Measurements from ENCODE around the gene TERT.
"Not testable (repeated sequence)": the region's sequence is repeated elsewhere in the genome, so short reads cannot be mapped to it uniquely, and the experiment has no call there.

The TERT gene

DNA sequence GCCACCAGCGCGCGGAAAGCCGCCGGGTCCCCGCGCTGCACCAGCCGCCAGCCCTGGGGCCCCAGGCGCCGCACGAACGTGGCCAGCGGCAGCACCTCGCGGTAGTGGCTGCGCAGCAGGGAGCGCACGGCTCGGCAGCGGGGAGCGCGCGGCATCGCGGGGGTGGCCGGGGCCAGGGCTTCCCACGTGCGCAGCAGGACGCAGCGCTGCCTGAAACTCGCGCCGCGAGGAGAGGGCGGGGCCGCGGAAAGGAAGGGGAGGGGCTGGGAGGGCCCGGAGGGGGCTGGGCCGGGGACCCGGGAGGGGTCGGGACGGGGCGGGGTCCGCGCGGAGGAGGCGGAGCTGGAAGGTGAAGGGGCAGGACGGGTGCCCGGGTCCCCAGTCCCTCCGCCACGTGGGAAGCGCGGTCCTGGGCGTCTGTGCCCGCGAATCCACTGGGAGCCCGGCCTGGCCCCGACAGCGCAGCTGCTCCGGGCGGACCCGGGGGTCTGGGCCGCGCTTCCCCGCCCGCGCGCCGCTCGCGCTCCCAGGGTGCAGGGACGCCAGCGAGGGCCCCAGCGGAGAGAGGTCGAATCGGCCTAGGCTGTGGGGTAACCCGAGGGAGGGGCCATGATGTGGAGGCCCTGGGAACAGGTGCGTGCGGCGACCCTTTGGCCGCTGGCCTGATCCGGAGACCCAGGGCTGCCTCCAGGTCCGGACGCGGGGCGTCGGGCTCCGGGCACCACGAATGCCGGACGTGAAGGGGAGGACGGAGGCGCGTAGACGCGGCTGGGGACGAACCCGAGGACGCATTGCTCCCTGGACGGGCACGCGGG, at the start of gene TERT:
Gene TERT, minus strand, starts transcription at position 234 of the 815 bp plus-strand sequence. Its CDS starts 79 bp downstream, at position 155.
- DNase-seq (ENCODE audit: low read depth): peak; percentile 80

DNA sequence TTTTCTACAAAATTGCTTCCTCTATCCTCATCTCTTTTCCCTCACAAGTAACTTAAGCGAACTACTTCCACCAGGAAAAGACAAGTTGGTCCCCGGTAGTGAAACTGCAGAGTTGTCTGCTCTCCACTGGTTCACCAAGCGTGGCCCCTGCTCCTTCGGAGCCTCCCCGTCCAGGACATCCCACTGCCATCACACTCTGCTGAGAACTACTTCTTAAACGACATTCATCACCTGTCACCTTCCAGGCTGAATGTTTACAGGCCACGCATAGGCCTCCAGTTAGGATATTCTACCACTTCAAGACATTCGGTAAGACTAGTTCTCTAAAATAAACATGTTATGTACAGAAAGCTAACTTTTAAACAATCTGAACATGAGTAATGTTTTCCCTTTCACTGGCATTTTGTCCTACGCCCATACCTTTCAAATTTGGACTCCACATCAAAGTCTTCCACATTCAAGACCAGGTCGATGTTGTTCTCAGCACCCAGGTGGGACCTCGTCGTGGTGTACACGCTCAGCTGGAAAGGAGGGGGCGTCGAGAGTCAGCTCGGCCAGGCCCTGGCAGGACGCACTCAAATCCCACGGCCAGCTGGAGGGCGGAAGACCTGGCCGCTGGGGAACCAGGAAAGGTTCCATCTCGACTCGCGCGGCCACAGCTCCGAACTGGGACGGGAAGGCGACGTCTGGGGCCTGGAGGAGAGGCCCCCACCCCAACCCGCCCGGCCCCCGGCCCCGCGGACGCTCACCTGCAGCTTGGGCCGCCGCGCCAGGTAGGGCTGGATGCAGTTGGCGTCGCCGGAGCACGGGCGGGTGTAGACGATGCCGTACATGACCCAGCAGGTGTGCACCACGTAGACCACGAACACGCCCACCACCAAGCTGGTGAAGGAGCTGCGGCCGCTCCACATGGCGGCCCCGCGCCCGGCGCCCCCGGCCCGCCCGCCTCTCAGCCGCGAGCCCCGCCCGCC, 49.3 kb upstream of the TERT start:
- DNase-seq (ENCODE audit: low read depth): no peak

DNA sequence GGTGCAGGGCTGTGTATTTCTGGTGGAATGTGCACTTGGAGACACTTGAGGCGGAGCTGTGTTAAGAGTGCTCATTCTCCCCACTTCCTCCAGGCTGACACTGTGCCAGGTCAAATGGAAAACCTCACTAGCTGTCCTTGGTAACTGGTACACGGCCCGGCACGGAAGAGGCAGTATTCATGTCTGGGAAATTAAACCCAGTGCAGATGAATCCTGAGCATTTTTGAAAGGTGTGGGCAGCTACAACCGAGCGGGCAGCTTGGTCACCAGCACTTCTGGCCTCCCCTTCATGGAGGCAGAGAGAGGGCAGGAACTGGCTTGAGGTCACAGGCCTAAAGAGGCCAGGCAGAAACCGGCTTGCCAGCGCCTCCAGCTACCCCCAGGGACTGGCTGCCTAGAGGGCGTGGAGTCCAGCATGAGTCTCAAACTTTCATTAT, 48.5 kb upstream of the TERT start:
- no peak for DNase-seq (ENCODE audit: low read depth)

DNA sequence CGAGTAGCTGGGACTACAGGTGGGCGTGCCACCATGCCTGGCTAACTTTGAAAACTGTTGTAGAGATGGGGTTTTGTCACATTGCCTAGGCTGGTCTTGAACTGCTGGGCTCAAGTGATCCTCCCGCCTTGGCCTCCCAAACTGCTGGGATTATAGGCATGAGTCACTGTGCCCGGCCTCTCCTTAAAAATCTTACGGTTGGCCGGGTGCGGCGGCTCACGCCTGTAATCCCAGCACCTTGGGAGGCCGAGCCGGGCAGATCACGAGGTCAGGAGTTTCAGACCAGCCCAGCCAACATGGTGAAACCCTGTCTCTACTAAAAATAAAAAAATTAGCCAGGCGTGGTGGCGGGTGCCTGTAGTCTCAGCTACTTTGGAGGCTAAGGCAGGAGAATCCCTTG, 47.8 kb upstream of the TERT start:
- not testable (repeated sequence) for DNase-seq (ENCODE audit: low read depth)

DNA sequence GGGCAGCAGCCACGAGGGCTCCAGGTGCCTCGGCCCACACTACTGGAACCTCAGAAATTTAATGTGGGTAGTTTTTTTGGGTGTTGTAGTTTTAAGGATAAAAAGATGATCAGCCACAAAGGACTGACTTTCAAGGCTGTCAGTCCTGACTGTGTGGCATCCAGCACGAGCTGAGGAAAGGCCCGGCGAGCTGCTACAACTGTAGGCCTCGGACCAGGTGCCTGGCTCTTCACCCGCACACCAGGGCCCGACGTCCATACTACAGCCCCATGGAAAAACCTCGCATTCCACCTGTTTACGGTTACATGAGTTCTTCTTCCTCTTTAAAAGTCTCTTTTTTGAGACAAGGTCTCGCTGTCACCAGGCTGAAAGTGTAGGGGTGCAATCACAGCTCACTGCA, 47.4 kb upstream of the TERT start:
- no peak for DNase-seq (ENCODE audit: low read depth)

DNA sequence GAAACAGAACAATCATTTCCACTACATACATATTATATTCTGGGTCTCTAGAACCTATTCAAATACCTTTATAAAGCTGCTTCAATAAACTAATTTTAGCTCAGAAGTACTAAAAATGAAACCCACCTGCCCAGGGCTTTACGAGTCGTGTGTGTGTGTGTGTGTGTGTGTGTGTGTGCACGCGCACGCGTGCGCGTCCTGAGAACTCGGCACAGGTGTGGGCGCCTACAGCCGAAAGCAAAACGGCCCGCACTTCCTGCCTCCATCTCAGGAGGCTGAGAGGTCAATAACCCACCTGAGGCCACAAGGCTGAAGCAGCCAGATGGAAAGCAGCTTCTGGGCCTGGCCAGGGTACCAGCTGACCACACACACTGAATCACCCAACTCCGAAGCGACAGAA, 47.0 kb upstream of the TERT start:
- DNase-seq (ENCODE audit: low read depth): no peak

DNA sequence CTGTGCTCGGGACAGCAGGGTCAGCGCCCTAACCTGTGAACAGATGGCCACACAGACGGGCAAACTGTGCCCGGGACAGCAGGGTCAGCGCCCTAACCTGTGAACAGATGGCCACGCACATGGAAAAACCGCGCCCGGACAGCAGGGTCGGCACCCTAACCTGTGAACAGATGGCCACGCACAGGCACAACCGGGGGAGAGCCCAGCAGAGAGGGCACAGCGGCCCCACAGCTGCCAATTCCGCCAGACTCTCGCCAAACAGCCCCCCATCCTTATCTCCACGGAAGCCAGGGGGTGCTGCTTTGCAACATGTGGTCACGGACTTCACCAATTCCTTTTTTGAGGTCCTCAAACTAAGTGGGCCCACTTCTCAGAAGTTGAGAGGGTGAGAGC, 44.9 kb upstream of the TERT start:
- not testable (repeated sequence) for DNase-seq (ENCODE audit: low read depth)

DNA sequence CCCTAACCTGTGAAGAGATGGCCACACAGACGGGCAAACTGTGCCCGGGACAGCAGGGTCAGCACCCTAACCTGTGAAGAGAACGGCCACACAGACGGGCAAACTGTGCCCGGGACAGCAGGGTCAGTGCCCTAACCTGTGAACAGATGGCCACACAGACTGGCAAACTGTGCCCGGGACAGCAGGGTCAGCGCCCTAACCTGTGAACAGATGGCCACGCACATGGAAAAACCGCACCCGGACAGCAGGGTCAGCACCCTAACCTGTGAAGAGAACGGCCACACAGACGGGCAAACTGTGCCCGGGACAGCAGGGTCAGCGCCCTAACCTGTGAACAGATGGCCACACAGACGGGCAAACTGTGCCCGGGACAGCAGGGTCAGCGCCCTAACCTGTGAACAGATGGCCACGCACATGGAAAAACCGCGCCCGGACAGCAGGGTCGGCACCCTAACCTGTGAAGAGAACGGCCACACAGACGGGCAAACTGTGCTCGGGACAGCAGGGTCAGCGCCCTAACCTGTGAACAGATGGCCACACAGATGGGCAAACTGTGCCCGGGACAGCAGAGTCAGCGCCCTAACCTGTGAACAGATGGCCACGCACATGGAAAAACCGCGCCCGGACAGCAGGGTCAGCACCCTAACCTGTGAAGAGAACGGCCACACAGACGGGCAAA, 44.4 kb upstream of the TERT start:
- DNase-seq (ENCODE audit: low read depth): not testable (repeated sequence)

DNA sequence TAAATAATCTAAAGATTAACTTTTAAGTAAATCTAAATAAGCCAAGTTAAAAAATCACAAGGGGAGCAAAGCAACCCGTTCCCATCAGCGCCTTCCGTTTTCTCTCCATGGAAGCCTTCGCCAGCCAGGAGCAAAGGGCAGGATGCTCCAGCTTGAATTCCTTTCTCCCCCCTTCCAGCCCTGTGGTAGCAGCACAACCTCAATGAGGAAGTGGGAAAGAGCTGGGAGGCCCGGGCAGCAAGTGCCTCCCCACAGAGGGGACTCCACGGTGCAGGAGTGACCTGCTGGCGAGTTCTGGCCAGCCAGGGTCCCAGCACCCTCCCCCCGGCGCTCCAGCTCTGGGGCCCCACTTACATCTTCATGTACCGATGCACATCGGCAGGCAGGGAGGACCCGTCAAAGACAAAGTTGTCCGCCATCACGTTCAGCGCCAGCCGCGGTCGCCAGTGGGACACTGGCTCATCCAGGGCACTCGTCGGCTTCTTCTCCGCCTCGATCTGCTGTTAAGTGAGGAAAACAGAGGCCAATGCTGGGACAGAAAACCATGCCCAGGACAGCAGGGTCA, 43.7 kb upstream of the TERT start:
- no peak for DNase-seq (ENCODE audit: low read depth)

DNA sequence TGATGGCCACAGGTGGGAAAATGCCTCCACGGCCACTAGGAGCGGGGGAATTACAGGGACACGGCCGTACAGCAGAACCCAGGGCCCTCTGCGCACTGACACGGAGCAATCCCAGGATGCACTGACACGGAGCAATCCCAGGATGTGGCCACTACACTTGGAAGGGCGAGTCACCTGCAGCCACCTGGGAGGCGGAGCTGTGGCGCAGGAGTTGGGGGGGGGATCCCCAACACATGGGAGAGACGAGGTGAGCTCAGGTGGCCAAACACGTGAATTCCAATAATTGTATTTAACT, 43.3 kb upstream of the TERT start:
- DNase-seq (ENCODE audit: low read depth): no peak

DNA sequence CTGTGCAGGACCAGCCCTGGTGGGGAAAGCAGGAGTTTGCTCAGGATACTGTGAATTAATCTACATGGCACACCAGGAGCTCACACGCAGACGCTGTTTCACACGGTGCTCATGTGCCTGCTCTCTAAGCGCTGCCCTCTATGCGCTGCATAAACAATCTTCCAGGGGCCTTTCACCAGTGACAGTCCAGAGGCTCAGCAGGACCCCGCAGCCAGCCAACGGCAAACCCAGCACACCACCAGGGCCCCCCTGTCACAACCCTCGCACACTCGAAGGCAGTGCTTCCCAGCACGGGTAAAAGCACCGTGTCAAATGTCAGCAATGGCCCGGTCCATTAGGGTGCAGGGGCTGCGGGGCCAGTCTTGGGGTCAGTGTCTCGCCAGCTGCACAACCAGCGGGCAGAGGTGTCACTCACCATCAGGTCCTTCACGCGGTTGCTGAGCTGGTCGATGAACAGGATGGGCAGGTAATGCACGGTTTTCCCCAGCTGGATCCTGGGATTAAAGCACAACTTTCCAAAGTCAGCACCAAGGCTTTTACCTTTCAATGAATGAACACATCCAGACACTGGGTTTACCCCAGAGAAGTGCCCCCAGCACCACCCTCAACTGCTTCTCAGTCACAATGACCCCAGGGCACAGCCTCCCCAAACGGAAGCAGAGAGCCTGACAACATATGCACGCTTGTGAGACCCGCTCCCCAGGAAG, 42.8 kb upstream of the TERT start:
- no peak for DNase-seq (ENCODE audit: low read depth)

DNA sequence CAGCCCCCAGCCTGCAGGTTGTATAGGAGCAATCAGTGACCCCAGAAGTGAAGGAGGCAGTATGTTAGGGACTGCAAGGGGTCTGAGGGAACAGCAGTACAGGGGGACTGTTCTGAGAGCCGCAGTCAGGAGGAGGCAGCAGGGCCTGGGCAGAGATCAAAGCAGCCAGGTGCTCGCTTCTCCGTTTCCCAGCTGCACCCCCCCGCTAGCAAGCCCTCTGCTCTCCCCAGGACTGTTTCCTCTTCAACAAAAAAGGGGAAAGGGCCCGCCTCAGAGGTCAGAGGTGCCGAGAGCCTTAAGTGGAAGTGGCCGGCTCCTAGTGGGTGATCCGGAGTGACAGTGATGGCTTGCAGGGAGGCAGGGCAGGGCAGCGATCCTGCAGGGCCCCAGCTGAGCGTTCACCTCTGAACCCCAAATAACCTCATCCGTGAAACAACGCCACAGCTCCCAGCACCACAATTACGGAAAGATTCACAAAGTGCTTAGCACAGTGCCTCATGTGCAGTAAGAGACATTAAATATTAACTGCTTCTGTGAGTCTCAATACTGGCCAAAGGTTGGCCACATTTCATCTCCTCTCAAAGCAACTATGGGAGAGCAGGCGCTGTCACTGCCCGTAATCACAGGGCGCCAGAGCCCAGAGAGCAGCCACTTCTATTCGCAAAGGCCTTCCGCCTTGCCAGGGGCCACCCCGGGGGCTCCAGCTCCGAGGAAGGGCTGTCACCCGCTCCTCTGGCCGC, 42.1 kb upstream of the TERT start:
- no peak for DNase-seq (ENCODE audit: low read depth)

DNA sequence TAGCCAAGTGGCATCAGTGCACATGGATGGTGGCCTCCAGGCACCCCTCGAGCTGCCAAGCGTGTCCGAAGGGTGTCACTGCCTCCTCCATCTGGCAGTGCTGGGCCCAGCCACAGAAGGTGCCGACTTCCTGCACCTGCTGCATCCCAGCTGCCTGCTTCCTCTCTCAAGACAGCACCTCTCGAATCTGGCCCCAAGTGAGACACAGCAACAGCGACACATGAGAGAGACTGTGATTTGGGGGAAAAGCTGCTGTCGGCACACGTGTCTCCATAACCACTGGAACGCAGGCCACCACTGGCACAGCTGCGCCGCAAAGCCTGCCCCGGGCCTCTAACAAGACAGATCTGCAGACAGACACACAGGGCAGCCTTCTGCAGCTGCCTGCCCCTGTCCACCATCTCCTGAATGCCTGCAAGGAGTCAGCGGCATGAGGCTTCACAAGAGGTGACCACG, 41.3 kb upstream of the TERT start:
- DNase-seq (ENCODE audit: low read depth): no peak

DNA sequence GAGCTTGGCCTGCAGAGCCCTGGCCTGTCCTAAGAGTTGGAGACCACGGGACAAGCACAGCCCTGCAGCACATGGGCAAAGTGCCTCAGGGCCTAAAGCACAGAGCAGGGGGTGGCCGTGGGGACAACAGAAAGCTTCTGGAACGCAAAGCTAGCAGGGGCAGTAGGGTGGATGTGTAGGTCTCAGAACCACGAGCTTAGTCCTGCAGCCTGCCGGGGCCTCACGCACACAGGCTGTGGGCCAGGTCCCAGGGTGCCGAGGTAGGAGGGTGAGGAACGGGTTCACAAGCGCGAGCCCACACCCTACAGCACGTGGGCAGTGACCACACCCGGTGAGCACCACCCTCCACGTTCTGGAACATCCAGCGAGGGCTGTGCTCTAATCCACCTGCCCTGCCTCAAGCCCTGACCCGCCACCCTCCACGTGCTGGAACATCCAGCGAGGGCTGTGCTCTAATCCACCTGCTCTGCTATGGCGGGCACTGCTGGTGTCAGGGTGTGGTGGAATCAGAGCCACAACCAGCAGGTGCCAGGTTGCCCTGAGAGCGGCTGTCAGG, 40.8 kb upstream of the TERT start:
- DNase-seq (ENCODE audit: low read depth): no peak

DNA sequence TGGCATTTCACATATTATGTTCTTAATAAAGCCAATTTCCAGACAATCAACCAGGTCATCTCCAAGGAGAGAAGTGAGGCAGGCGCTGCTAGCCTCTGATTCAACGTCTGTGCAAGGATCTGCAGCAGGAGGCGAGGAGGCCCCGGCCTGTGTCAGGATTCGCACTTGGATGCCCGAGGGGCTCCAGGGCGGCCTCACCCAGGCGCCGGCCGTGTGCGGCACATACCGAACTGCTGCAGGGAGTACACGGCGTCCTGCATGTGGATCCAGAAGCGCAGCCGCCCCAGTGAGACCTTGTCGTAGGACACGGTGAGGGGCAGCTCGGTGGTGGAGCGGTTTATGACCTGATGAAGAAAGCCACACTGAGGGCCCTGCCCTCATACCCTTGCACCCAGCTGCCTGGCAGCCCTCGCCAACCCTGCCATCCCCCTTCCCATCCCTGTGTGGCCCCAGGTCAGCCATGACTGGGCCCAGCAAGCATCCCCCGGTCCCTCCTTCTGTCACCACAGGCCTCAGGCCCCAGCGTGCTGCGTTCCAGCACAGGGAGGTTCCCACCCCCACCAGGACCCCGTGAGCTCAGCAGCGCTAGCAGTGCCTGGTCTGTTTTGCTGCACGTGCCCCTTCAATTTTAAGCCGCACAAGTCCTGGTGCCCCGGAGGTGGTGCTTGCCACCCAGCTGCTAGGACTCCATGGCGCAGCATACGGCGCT, 40.1 kb upstream of the TERT start:
- no peak for DNase-seq (ENCODE audit: low read depth)

DNA sequence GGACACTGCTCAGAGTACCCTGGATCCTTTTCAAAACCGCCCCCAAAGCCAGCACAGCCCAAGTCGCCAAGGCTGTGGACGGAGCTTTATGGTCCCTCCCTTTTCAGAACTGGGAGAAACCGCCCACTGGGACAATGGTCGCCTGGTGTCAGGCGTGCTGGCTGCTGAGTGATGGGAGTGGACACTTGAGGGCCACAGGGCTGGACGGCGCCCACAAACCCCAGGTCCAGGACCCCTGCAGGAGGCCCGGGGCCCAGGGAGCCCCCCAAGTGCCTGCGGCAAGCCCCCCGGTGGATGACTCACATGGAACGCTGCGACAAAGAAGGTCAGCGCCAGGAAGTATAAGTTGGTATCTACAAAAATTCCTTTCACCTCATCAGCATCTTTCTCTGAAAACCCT, 39.1 kb upstream of the TERT start:
- no peak for DNase-seq (ENCODE audit: low read depth)

DNA sequence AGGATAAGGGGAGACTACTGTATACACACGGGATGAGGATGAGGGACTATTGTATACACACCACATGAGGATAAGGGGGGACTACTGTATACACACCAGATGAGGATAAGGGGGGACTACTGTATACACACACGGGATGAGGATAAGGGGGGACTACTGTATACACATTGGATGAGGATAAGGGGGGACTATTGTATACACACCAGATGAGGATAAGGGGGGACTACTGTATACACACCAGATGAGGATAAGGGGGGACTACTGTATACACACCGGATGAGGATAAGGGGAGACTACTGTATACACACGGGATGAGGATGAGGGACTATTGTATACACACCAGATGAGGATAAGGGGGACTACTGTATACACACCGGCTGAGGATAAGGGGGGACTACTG, 38.4 kb upstream of the TERT start:
- DNase-seq (ENCODE audit: low read depth): not testable (repeated sequence)

DNA sequence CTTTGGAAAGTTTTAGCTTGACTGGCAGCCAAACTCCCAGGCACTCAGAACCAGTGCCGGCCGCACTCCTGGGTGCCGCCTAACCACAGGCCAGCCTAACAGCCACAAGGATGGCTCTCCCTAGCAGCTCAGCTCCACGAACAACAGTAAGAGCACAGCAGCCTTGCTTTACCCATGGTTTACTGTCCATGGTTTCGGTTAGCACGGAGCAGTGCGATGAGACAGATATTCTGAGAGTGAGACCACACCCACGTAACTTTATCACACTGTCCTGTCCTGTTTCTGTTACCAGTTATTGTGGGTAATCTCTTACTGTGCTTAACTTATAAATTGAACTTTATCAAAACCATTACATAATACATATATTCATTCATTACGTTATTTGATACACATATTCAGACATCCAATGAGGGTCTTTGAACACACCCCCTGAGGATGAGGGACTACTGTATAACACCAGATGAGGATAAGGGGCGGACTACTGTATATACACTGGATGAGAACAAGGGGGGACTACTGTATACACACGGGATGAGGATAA, 37.7 kb upstream of the TERT start:
- no peak for DNase-seq (ENCODE audit: low read depth)

DNA sequence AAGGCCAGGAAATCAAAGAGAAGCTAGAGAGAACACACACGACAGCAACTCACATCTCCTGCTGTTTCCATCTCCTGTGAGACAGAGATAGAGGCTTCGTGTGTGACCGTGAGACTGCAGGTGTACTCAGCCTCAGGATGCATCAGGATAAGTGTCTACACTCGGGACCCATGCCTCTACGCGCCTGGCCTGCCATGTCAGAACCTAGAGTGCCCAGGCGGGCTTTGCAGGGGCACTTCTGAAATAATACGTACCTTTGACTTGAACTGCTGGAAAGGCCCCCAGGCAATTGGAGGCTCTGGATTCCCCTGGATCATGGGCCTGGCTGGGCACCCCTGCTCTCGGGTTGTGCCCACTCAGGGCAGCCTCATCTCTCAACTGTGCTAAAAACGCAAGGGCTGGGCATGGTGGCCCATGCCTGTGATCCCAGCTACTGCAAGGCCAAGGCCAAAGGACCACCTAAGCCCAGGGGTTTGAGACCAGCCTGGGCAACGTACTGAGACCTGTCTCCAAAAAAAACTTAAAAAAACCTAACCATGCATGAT, 37.1 kb upstream of the TERT start:
- DNase-seq (ENCODE audit: low read depth): no peak

Measured in activated T-cell treated with anti-CD3 and anti-CD28 coated beads for 24 hours (primary cell).